Peyer's patch (tissue), 4 donors: ENCODE data around the gene PDCD1. TPM values are rescaled to one million over a fixed set of nuclear protein-coding genes. Genes with fewer than 3 reads are reported as not detected.

Experiments
- DNase-seq, 3 donors: peaks; one replicate each; pipeline ENCODE4 v3.0.0-alpha.2; 2017 to 2019
- H3K27ac ChIP-seq, 4 donors: fragments of 200-600 bp; sonication (generic); one replicate each; pipeline ENCODE4 v1.5.1; 2016 to 2019
- H3K27me3 ChIP-seq, 2 donors: fragments of 200-600 bp; sonication (generic); one replicate each; pipeline ENCODE4 v1.5.1; 2019
- H3K36me3 ChIP-seq, 3 donors: fragments of 200-600 bp; sonication (generic); one replicate each; pipeline ENCODE4 v1.5.1; 2016 to 2019
- H3K4me1 ChIP-seq, 4 donors: fragments of 200-600 bp; sonication (generic); one replicate each; pipeline ENCODE4 v1.5.1; 2016 to 2019
- H3K4me3 ChIP-seq, 4 donors: fragments of 200-600 bp; sonication (generic); 1 replicate in 3 of 4; 2 replicates in 1 of 4; pipeline ENCODE4 v1.5.1; 2016 to 2019; ENCODE audit warnings: mild to moderate bottlenecking in 1 of 4
- H3K9me3 ChIP-seq, 4 donors: fragments of 200-600 bp; sonication (generic); one replicate each; pipeline ENCODE4 v1.5.1; 2016 to 2019; ENCODE audit warnings: mild to moderate bottlenecking in 1 of 4
- CTCF ChIP-seq, 6 experiments: fragments of 450-650 bp in 4 of 6; fragments of 200-600 bp in 2 of 6; sonication (generic) in 1 of 6; IDR thresholded peaks; one replicate each; pipeline ENCODE4 v1.5.1; 2017 to 2019; ENCODE audit warnings: antibody characterized with exemption in 6 of 6, mild to moderate bottlenecking in 3 of 6, moderate library complexity in 1 of 6
- POLR2A ChIP-seq, 2 donors: fragments of 450-650 bp; IDR thresholded peaks; one replicate each; pipeline ENCODE4 v1.5.1; 2017; ENCODE audit warnings: antibody characterized with exemption in 2 of 2, mild to moderate bottlenecking in 2 of 2, moderate library complexity in 2 of 2
- total RNA-seq, 4 donors: library from RNA; depleted of rRNA; stranded (reverse); fragments of >200 nt; gene quantifications; one replicate each; pipeline ENCODE4 v1.1.0, GENCODE V29; 2016

PDCD1 gene
- total RNA-seq, 4 donors from 2014 or later: 1.6 to 2.7 TPM; not detected in 2

GRCh38 chr2:241860184-241861078, 1.7 kb upstream of the PDCD1 start:
- no peaks in the 10 kb centered on the region for H3K36me3 ChIP-seq
- DNase-seq: no peak
- H3K27ac ChIP-seq: peak overlapping the region; percentile 50 to 82 (median 69)
- peak overlapping the region; percentile 12 to 45 (median 36) for H3K4me3 ChIP-seq
- TF ChIP-seq CTCF (IDR thresholded peaks at IDR 0.05) (no peak), POLR2A (IDR thresholded peaks at IDR 0.05) (no peak)
- no peaks in the 10 kb centered on the region for H3K9me3 ChIP-seq
- no peaks in the 10 kb centered on the region for H3K27me3 ChIP-seq
- H3K4me1 ChIP-seq: peaks cover 0 to 30% (median 23%) of the 10 kb centered on the region in 4 donors

GRCh38 chr2:241859436-241860183, 916 bp upstream of the PDCD1 start:
- peak in 2 of 3 donors; percentile 62 to 76 for DNase-seq
- Histone ChIP-seq H3K9me3 (no peaks in the 10 kb centered on the region), H3K4me3 (peak overlapping the region; percentile 12 to 45 (median 36)), H3K4me1 (peaks cover 0 to 30% (median 23%) of the 10 kb centered on the region in 4 donors), H3K27ac (peak overlapping the region; percentile 50 to 82 (median 69)), H3K36me3 (no peaks in the 10 kb centered on the region), H3K27me3 (no peaks in the 10 kb centered on the region)
- peak in 5 of 6 experiments; percentile 6 to 25 (median 18) for TF ChIP-seq CTCF (IDR thresholded peaks at IDR 0.05)
- TF ChIP-seq POLR2A (IDR thresholded peaks at IDR 0.05): peak in 1 of 2 donors; percentile 13

GRCh38 chr2:241859017-241859435, 332 bp upstream of the PDCD1 start:
- Histone ChIP-seq H3K4me1 (peaks cover 0 to 30% (median 21%) of the 10 kb centered on the region in 4 donors), H3K27ac (peak overlapping the region; percentile 50 to 82 (median 69)), H3K9me3 (no peaks in the 10 kb centered on the region), H3K4me3 (peak overlapping the region; percentile 12 to 45 (median 32)), H3K36me3 (no peaks in the 10 kb centered on the region), H3K27me3 (no peaks in the 10 kb centered on the region)
- TF ChIP-seq CTCF (IDR thresholded peaks at IDR 0.05) (no peak), POLR2A (IDR thresholded peaks at IDR 0.05) (no peak)
- no peak for DNase-seq

GRCh38 chr2:241857572-241858121, 1.0 kb downstream of the PDCD1 start:
- Histone ChIP-seq H3K36me3 (no peaks in the 10 kb centered on the region), H3K27me3 (no peaks in the 10 kb centered on the region), H3K27ac (peak overlapping the region in 1 of 4 donors; percentile 82), H3K4me3 (peak overlapping the region in 3 of 4 donors; percentile 12 to 45 (median 32)), H3K4me1 (peaks cover 0 to 23% (median 18%) of the 10 kb centered on the region in 4 donors), H3K9me3 (no peaks in the 10 kb centered on the region)
- no peak for DNase-seq
- no peak for TF ChIP-seq CTCF (IDR thresholded peaks at IDR 0.05)
- TF ChIP-seq POLR2A (IDR thresholded peaks at IDR 0.05): no peak

- peaks cover 0 to 23% (median 18%) of the 10 kb centered on the region in 4 donors for H3K4me1 ChIP-seq
- no peaks in the 10 kb centered on the region for H3K36me3 ChIP-seq
- DNase-seq: no peak
- TF ChIP-seq CTCF (IDR thresholded peaks at IDR 0.05): no peak
- no peak for TF ChIP-seq POLR2A (IDR thresholded peaks at IDR 0.05)
- peak overlapping the region in 1 of 4 donors; percentile 45 for H3K4me3 ChIP-seq
- H3K9me3 ChIP-seq: no peaks in the 10 kb centered on the region
- peak overlapping the region in 1 of 4 donors; percentile 82 for H3K27ac ChIP-seq
- H3K27me3 ChIP-seq: no peaks in the 10 kb centered on the region
Measured at GRCh38 chr2:241857041-241857541, 1.6 kb downstream of the PDCD1 start.
